Measurements from ENCODE around the gene SCIN. TPM values are rescaled to one million over a fixed set of nuclear protein-coding genes. Genes with fewer than 3 reads are reported as not detected.

SCIN gene
- total and polyA plus RNA-seq, 2 of the 8 experiments (the other 6 are each of a cell fraction or from before 2014, with no cell fraction given), result 0.47 to 1.9 TPM

DNA sequence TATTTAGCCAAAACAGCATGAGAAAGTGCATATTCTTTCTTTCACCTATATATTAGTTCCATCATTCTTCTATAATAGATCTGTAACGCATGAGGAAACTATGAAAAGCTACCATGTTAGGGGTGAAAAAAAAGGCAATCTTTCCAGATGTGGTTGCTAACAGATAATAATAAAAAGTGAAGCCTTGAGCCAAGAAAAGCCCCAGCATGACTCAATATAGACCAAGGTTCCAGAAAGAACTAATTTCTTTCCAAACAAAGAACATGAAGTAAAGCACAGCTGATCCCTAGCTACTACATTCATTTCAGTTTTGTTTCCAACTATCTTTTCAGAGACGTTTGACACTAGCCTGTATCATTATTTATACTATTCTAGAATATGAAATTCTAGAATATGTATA, 133.4 kb downstream of the SCIN start (continued):
- TF ChIP-seq, protein P1, sequence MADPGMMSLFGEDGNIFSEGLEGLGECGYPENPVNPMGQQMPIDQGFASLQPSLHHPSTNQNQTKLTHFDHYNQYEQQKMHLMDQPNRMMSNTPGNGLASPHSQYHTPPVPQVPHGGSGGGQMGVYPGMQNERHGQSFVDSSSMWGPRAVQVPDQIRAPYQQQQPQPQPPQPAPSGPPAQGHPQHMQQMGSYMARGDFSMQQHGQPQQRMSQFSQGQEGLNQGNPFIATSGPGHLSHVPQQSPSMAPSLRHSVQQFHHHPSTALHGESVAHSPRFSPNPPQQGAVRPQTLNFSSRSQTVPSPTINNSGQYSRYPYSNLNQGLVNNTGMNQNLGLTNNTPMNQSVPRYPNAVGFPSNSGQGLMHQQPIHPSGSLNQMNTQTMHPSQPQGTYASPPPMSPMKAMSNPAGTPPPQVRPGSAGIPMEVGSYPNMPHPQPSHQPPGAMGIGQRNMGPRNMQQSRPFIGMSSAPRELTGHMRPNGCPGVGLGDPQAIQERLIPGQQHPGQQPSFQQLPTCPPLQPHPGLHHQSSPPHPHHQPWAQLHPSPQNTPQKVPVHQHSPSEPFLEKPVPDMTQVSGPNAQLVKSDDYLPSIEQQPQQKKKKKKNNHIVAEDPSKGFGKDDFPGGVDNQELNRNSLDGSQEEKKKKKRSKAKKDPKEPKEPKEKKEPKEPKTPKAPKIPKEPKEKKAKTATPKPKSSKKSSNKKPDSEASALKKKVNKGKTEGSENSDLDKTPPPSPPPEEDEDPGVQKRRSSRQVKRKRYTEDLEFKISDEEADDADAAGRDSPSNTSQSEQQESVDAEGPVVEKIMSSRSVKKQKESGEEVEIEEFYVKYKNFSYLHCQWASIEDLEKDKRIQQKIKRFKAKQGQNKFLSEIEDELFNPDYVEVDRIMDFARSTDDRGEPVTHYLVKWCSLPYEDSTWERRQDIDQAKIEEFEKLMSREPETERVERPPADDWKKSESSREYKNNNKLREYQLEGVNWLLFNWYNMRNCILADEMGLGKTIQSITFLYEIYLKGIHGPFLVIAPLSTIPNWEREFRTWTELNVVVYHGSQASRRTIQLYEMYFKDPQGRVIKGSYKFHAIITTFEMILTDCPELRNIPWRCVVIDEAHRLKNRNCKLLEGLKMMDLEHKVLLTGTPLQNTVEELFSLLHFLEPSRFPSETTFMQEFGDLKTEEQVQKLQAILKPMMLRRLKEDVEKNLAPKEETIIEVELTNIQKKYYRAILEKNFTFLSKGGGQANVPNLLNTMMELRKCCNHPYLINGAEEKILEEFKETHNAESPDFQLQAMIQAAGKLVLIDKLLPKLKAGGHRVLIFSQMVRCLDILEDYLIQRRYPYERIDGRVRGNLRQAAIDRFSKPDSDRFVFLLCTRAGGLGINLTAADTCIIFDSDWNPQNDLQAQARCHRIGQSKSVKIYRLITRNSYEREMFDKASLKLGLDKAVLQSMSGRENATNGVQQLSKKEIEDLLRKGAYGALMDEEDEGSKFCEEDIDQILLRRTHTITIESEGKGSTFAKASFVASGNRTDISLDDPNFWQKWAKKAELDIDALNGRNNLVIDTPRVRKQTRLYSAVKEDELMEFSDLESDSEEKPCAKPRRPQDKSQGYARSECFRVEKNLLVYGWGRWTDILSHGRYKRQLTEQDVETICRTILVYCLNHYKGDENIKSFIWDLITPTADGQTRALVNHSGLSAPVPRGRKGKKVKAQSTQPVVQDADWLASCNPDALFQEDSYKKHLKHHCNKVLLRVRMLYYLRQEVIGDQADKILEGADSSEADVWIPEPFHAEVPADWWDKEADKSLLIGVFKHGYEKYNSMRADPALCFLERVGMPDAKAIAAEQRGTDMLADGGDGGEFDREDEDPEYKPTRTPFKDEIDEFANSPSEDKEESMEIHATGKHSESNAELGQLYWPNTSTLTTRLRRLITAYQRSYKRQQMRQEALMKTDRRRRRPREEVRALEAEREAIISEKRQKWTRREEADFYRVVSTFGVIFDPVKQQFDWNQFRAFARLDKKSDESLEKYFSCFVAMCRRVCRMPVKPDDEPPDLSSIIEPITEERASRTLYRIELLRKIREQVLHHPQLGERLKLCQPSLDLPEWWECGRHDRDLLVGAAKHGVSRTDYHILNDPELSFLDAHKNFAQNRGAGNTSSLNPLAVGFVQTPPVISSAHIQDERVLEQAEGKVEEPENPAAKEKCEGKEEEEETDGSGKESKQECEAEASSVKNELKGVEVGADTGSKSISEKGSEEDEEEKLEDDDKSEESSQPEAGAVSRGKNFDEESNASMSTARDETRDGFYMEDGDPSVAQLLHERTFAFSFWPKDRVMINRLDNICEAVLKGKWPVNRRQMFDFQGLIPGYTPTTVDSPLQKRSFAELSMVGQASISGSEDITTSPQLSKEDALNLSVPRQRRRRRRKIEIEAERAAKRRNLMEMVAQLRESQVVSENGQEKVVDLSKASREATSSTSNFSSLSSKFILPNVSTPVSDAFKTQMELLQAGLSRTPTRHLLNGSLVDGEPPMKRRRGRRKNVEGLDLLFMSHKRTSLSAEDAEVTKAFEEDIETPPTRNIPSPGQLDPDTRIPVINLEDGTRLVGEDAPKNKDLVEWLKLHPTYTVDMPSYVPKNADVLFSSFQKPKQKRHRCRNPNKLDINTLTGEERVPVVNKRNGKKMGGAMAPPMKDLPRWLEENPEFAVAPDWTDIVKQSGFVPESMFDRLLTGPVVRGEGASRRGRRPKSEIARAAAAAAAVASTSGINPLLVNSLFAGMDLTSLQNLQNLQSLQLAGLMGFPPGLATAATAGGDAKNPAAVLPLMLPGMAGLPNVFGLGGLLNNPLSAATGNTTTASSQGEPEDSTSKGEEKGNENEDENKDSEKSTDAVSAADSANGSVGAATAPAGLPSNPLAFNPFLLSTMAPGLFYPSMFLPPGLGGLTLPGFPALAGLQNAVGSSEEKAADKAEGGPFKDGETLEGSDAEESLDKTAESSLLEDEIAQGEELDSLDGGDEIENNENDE (IDR thresholded peaks at IDR 0.05; ENCODE audit: insufficient replicate concordance, low read length), result no peak
- TF ChIP-seq CBX8 (IDR thresholded peaks at IDR 0.05; ENCODE audit: borderline replicate concordance, low read depth, low read length), result no peak
- TF ChIP-seq, protein P2, sequence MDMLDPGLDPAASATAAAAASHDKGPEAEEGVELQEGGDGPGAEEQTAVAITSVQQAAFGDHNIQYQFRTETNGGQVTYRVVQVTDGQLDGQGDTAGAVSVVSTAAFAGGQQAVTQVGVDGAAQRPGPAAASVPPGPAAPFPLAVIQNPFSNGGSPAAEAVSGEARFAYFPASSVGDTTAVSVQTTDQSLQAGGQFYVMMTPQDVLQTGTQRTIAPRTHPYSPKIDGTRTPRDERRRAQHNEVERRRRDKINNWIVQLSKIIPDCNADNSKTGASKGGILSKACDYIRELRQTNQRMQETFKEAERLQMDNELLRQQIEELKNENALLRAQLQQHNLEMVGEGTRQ (IDR thresholded peaks at IDR 0.05; ENCODE audit: low read length), result no peak
- TF ChIP-seq YY1 (IDR thresholded peaks at IDR 0.05; ENCODE audit: low read depth, low read length), result no peak
- no peak for TF ChIP-seq EZH2 (IDR thresholded peaks at IDR 0.05; ENCODE audit: low read depth, low read length, severe bottlenecking)
- TF ChIP-seq BACH1 (IDR thresholded peaks at IDR 0.05; ENCODE audit: low read length), result no peak
- no peak for TF ChIP-seq KDM1A (IDR thresholded peaks at IDR 0.05; ENCODE audit: borderline replicate concordance, low read length)
- TF ChIP-seq FOSL1 (IDR thresholded peaks at IDR 0.05; ENCODE audit: insufficient read depth, low read depth, low read length), result no peak
- no peak for TF ChIP-seq SUZ12 (IDR thresholded peaks at IDR 0.05; ENCODE audit: low read length)
- TF ChIP-seq GTF2F1 (IDR thresholded peaks at IDR 0.05; ENCODE audit: borderline replicate concordance, low read depth, low read length), result no peak
- no peak for TF ChIP-seq EGR1 (IDR thresholded peaks at IDR 0.05; ENCODE audit: borderline replicate concordance, low read depth, low read length)
